Small intestine (tissue), 7 donors: ENCODE data around the gene CDH13. TPM values are rescaled to one million over a fixed set of nuclear protein-coding genes. Genes with fewer than 3 reads are reported as not detected.

Source experiments
- DNase-seq, 2 donors: peaks; one replicate each; pipeline versions ENCODE4 v3.0.0 to v3.0.0-alpha.2; 2013
- FAIRE-seq: peaks from 2 replicates; lab custom pipeline; 2012; peaks lifted over from hg19 to GRCh38; lab: Jason Lieb, UNC
- H3K27ac ChIP-seq, 3 donors: one replicate each; pipeline ENCODE4 v1.5.1; 2013; ENCODE audit warnings: low read length in 2 of 3, mild to moderate bottlenecking in 2 of 3, control low read depth in 1 of 3, inconsistent platforms in 1 of 3, low read depth in 1 of 3, moderate library complexity in 1 of 3
- H3K27me3 ChIP-seq, 3 donors: one replicate each; pipeline ENCODE4 v1.6.1; 2013; ENCODE audit warnings: low read length in 3 of 3, inconsistent platforms in 1 of 3; ENCODE audit not compliant: control insufficient read depth in 3 of 3, insufficient read depth in 3 of 3
- H3K36me3 ChIP-seq, 3 donors: one replicate each; pipeline ENCODE4 v1.6.1; 2013; ENCODE audit warnings: low read length in 3 of 3, inconsistent platforms in 1 of 3, low read depth in 1 of 3, mild to moderate bottlenecking in 1 of 3, moderate library complexity in 1 of 3; ENCODE audit not compliant: control insufficient read depth in 3 of 3, insufficient read depth in 2 of 3
- H3K4me1 ChIP-seq, 3 donors: one replicate each; pipeline ENCODE4 v1.6.1; 2013; ENCODE audit warnings: low read length in 2 of 3, inconsistent platforms in 1 of 3, low read depth in 1 of 3, mild to moderate bottlenecking in 1 of 3, moderate library complexity in 1 of 3; ENCODE audit not compliant: control insufficient read depth in 3 of 3, insufficient read depth in 2 of 3
- H3K4me3 ChIP-seq, 3 donors: one replicate each; pipeline ENCODE4 v1.5.1; 2013; ENCODE audit warnings: low read length in 3 of 3, control low read depth in 1 of 3, inconsistent platforms in 1 of 3, low read depth in 1 of 3, mild to moderate bottlenecking in 1 of 3, moderate library complexity in 1 of 3
- H3K9me3 ChIP-seq, 2 donors: one replicate each; pipeline ENCODE4 v1.6.1; 2013; ENCODE audit warnings: low read depth in 1 of 2, low read length in 1 of 2; ENCODE audit not compliant: control insufficient read depth in 2 of 2, insufficient read depth in 1 of 2
- WGBS, 3 donors: extraction: QIAGEN DNeasy Blood & Tissue Kit; methylation state at CpG; one replicate each; pipeline ENCODE4 v1.1.7; 2013; 5-methylcytosine and 5-hydroxymethylcytosine counted together
- polyA plus RNA-seq, 4 donors: library from polyadenylated mRNA; stranded (reverse) in 3 of 4; unstranded in 1 of 4; fragments of 200-250 nt in 3 of 4; fragments of 120-200 nt in 1 of 4; gene quantifications; one replicate each; pipeline versions ENCODE4 v1.2.1 to v1.2.3, GENCODE V29; 2013
- donor health status: healthy with polysubstance abuse.
- donor health status: control.
- donor health status: control.
- donor health status: Bipolar disorder and iron deficiency.
- donor health status: healthy.

Gene CDH13
- polyA plus RNA-seq, 4 donors: 0.27 to 15.0 (median 2.9) TPM; not detected in 1

DNA sequence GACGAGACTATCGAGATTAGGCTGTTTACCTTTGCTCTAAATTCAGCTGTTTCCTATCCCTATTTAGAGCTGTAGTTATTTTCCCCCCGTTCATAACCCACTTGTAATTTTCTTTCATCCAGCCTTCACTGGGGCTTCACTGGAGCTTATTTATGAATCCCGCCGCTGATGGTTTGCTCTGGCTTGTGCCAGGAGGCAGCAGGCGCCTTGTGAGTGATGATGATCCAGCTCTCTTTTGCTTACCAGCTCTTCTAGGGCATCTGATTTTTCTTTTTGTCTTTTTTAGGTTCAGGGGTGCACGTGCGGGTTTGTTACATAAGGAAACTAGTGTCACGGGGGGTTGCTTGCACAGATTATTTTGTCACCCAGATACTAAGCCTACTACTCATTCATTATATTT is 37.4 kb upstream of the CDH13 start:
- H3K9me3 ChIP-seq: no peaks in the 10 kb centered on the region
- no peaks in the 10 kb centered on the region for H3K4me1 ChIP-seq
- 78 to 79% (median 78%) methylated on average over 9 of the region's 9 CpGs for WGBS, 3 donors
- no peak overlapping the region for H3K4me3 ChIP-seq
- FAIRE-seq (no peak), DNase-seq (no peak)
- no peak overlapping the region for H3K27ac ChIP-seq
- H3K36me3 ChIP-seq: no peaks in the 10 kb centered on the region
- H3K27me3 ChIP-seq: no peaks in the 10 kb centered on the region

DNA sequence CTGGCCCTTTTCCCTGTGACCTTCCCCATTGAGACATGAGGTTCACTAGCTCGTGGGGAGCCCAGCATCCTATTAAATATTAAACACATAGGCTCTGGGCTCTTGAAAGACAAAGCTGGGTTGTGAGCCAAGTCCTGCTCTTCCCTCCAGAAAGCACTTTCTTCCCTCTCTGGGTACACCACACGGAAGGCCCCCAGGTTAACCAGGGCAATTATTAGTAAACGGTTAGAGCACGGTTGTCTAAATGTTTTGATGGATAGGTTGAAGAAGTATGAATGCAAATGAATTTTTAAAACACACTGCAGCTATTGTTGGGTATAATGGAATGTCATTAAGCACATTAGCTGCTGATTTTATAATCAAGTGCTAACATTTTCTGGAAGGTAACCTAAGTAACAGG is 32.7 kb upstream of the CDH13 start:
- Histone ChIP-seq H3K27me3 (peaks cover 0 to 3% (median 0%) of the 10 kb centered on the region in 3 donors), H3K4me3 (no peak overlapping the region), H3K27ac (no peak overlapping the region), H3K4me1 (no peaks in the 10 kb centered on the region), H3K9me3 (no peaks in the 10 kb centered on the region), H3K36me3 (no peaks in the 10 kb centered on the region)
- 42 to 64% (median 57%) methylated on average over 4 of the region's 4 CpGs for WGBS, 3 donors
- FAIRE-seq: no peak
- DNase-seq: no peak

DNA sequence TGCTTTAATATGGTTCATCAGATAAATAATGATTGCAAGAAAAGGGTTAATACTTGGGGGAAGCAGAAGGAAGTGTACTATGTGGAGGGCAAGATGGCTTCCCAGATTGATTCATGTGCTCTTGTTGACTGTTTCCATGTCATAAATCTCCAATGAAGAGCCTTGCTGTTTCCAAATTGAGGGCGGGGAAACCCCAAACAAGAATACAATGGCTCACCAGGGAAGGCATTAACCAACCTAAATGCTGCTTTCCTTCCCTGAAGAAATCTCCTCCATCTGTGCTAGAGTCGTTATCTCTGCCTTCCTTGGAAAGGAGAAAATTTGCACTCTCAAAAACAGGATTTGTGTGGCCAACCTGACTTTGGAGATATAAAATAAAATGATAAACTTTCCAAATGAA is 28.0 kb upstream of the CDH13 start:
- Histone ChIP-seq H3K4me3 (no peak overlapping the region), H3K27me3 (peaks cover 0 to 3% (median 0%) of the 10 kb centered on the region in 3 donors), H3K36me3 (no peaks in the 10 kb centered on the region), H3K27ac (no peak overlapping the region), H3K9me3 (peaks cover 0 to 5% of the 10 kb centered on the region in 2 donors), H3K4me1 (no peaks in the 10 kb centered on the region)
- no peak for FAIRE-seq
- 37 to 47% (median 47%) methylated on average over 2 of the region's 2 CpGs for WGBS, 3 donors
- no peak for DNase-seq

DNA sequence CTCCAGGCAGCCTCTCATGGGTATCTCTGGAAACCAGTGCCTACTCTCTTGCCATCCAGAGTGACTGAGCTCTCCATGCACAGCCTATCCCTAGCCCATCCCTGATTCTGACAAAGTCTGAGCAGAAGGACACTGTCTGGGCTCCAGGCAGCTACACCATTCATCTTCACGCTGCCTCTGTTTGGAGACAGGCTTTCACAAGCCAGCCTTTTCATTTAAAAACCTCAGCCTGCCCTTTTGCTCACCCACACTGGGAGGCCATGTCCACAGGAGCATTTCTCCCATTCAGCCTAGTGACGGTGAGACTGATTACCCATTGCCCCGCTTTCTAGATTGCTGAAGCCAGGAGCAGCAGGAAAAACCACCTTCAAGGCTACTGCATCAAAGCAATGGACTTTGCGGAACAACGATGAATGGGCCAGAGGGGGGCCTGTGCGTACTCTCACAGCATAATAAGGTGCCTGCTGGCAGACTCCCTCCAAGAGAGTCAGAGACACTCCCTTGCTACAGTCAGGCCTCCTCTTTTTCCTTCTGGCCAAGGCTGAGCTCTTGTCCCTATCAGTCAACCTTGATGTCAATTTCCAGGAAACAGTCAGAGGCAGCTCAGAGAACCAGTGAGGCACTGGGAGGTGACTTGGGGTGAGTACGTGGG is 24.7 kb upstream of the CDH13 start:
- H3K4me1 ChIP-seq: no peaks in the 10 kb centered on the region
- peaks cover 0 to 5% of the 10 kb centered on the region in 2 donors for H3K9me3 ChIP-seq
- no peaks in the 10 kb centered on the region for H3K27me3 ChIP-seq
- DNase-seq: no peak
- H3K27ac ChIP-seq: no peak overlapping the region
- no peak for FAIRE-seq
- WGBS, 3 donors: 69 to 80% (median 74%) methylated on average over 7 of the region's 7 CpGs
- no peak overlapping the region for H3K4me3 ChIP-seq
- no peaks in the 10 kb centered on the region for H3K36me3 ChIP-seq

DNA sequence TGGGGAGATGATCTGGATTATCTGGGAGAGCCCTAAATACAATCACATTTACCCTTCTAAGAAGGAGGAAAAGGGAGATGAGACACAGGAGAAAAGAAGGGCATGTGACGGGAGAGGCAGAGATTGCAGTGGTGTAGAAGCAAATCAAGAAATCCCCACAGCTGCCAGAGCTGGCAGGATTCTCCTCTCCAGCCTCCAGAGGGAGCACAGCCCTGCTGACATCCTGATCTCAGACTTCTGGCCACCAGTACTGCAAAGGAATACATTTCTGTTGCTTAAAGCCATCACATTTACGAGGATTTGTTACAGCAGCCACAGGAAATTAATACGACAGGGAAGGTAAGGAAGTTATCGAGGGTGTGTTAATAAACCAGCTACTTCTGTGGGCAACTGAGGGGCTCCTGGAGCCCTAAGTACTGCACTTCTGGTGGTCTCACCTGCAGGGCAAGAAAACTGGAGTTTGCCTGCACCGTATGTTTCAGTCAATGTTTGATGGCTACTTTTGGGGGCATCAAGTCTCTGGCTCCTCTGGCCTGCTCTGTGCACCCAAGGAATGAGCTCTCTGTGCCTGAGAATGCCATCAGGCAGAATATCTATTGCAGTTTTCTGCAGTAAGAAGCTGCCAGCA is 22.9 kb upstream of the CDH13 start:
- peak; percentile 42 to 48 for DNase-seq
- peaks cover 0 to 5% of the 10 kb centered on the region in 2 donors for H3K9me3 ChIP-seq
- H3K27me3 ChIP-seq: no peaks in the 10 kb centered on the region
- no peak overlapping the region for H3K27ac ChIP-seq
- FAIRE-seq: no peak
- no peaks in the 10 kb centered on the region for H3K36me3 ChIP-seq
- H3K4me1 ChIP-seq: no peaks in the 10 kb centered on the region
- no peak overlapping the region for H3K4me3 ChIP-seq
- 24 to 33% (median 25%) methylated on average over 5 of the region's 5 CpGs for WGBS, 3 donors

DNA sequence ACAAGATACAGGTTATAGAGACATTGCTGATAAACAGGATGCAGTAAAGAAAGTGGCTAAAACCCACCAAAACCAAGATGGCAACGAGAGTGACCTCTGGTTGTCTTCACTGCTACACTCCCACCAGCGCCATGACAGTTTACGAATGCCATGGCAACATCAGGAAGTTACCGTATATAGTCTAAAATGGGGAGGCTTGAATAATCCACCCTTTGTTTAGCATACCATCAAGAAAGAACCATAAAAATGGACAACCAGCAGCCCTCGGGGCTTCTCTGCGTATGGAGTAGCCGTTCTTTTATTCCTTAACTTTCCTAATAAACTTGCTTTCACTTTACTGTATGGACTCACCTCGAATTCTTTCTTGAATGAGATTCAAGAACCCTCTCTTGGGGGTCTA is 21.7 kb upstream of the CDH13 start:
- WGBS, 3 donors: 78 to 85% (median 83%) methylated on average over 8 of the region's 8 CpGs
- FAIRE-seq (no peak), DNase-seq (no peak)
- Histone ChIP-seq H3K4me3 (no peak overlapping the region), H3K4me1 (no peaks in the 10 kb centered on the region), H3K36me3 (no peaks in the 10 kb centered on the region), H3K27me3 (no peaks in the 10 kb centered on the region), H3K9me3 (peaks cover 0 to 5% of the 10 kb centered on the region in 2 donors), H3K27ac (no peak overlapping the region)

DNA sequence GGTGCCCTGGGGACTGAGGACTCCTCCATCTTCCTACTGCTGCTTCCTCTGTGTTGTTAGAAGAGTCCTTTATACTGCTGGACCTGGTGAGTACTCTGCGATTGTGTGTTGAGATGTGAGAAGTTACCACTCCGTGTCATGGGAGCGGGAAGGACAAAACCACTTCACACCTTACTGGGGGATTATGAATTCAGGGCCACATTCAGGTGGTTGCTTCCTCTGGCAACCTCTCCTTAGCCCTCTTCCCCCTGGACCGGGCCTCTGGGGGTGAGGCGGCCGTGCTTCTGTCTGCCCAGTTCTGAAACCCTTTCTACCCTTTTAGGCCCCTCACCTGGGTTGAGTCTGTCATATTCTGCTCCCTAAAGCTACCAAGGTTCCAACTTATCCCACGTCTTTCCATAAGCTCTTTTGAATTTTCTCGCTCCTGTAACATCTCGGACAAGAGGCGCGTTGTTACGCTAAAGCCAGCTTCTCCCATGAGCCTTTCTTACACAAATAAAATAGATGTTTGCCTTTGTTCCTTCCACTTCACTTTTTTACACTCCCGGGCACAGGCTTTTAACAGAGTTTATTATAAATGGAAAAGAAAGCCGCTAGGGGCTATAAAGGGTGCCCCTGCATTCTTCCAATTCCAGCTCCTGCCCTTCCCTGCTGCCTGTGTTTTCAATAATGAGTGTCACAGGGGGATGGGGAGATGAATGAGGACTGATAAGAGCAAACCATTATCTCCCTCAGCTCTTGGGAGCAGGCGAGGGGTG is 20.7 kb upstream of the CDH13 start:
- Histone ChIP-seq H3K27me3 (no peaks in the 10 kb centered on the region), H3K4me3 (no peak overlapping the region), H3K9me3 (peaks cover 0 to 1% of the 10 kb centered on the region in 2 donors), H3K27ac (no peak overlapping the region), H3K4me1 (no peaks in the 10 kb centered on the region), H3K36me3 (no peaks in the 10 kb centered on the region)
- 67 to 69% (median 69%) methylated on average over 15 of the region's 15 CpGs for WGBS, 3 donors
- FAIRE-seq: no peak
- DNase-seq: no peak

DNA sequence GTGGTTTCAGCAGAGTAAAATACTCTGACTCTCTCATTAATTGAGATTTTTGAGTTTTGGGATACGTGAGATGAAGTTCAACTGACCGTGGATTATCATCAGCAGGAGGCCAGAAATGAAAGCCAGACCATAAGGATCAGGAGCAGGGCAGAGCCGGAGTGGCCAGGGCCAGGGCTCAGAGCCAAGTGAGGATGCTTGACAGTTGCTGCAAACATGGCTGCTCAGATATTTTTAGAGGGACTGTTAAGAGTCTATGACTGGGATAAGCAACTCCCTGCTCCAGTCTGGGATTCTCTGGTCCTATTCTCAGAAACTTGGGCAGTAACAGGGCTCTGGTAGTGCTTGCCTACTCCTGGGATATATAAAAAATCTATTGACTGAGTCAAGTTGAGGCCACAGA is 17.6 kb upstream of the CDH13 start:
- Histone ChIP-seq H3K36me3 (no peaks in the 10 kb centered on the region), H3K9me3 (no peaks in the 10 kb centered on the region), H3K27ac (no peak overlapping the region), H3K27me3 (peaks cover 0 to 2% (median 0%) of the 10 kb centered on the region in 3 donors), H3K4me1 (no peaks in the 10 kb centered on the region), H3K4me3 (no peak overlapping the region)
- DNase-seq: no peak
- no peak for FAIRE-seq
- WGBS, 3 donors: 68 to 79% (median 73%) methylated on average over 3 of the region's 3 CpGs
